Caco-2 (cell line): ENCODE data around the gene ACAT2. TPM values are rescaled to one million over a fixed set of nuclear protein-coding genes. Genes with fewer than 3 reads are reported as not detected.

Experiments used
- BruUV-seq: library from RNA; stranded (reverse); fragments of 400-500 nt; replicated peaks from 2 replicates; lab custom pipeline; 2021; lab: Mats Ljungman, UMichigan
- CTCF ChIA-PET: fragments of 300-600 bp; sonication (Branson Sonifier 250); formaldehyde crosslinking; loops from one replicate; lab custom pipeline; 2022; ENCODE audit warnings: antibody characterized with exemption; lab: Charles Lee
- POLR2A ChIA-PET: fragments of 300-600 bp; sonication (Branson Sonifier 250); formaldehyde crosslinking; loops from one replicate; lab custom pipeline; 2022; ENCODE audit warnings: antibody characterized with exemption; lab: Charles Lee
- DNase-seq, 2 experiments: peaks; one replicate each; pipeline versions ENCODE4 v3.0.0 to v3.0.0-alpha.2; 2020 to 2022
- H3K27me3 ChIP-seq: replicated peaks from 2 replicates; pipeline ENCODE4 v1.6.0; 2011; ENCODE audit warnings: low read length; ENCODE audit not compliant: control insufficient read depth, insufficient read depth
- H3K36me3 ChIP-seq: 2 replicates; pipeline ENCODE4 v1.5.1; 2011; ENCODE audit warnings: low read length; ENCODE audit not compliant: control insufficient read depth, insufficient read depth
- H3K4me1 ChIP-seq: fragments of 250-450 bp; sonication (Bioruptor Pico); 2 replicates; pipeline ENCODE4 v1.5.1; 2020; ENCODE audit warnings: mild to moderate bottlenecking
- H3K4me3 ChIP-seq: 2 replicates; pipeline ENCODE4 v1.5.1; 2011; ENCODE audit warnings: low read depth, mild to moderate bottlenecking, control low read depth, low read length
- H3K9me3 ChIP-seq: fragments of 250-450 bp; sonication (Bioruptor Pico); 2 replicates; pipeline ENCODE4 v1.5.1; 2020; ENCODE audit warnings: mild to moderate bottlenecking, moderate library complexity
- H3K27ac Mint-ChIP-seq: one replicate; pipeline ENCODE4 v1.8.0; 2022; ENCODE audit warnings: mixed read lengths; ENCODE audit not compliant: unreplicated experiment
- H3K27me3 Mint-ChIP-seq: one replicate; pipeline ENCODE4 v1.8.0; 2022; ENCODE audit warnings: mixed read lengths; ENCODE audit not compliant: insufficient read depth, unreplicated experiment
- H3K36me3 Mint-ChIP-seq: one replicate; pipeline ENCODE4 v1.8.0; 2022; ENCODE audit warnings: mild to moderate bottlenecking, mixed read lengths; ENCODE audit not compliant: insufficient read depth, unreplicated experiment
- H3K4me1 Mint-ChIP-seq: one replicate; pipeline ENCODE4 v1.8.0; 2022; ENCODE audit warnings: low read depth, mixed read lengths; ENCODE audit not compliant: unreplicated experiment
- H3K4me3 Mint-ChIP-seq: one replicate; pipeline ENCODE4 v1.8.0; 2022; ENCODE audit warnings: mild to moderate bottlenecking, moderate library complexity, mixed read lengths; ENCODE audit not compliant: unreplicated experiment
- H3K9me3 Mint-ChIP-seq: one replicate; pipeline ENCODE4 v1.8.0; 2022; ENCODE audit warnings: mixed read lengths; ENCODE audit not compliant: unreplicated experiment
- intact Hi-C: fragments of 100-400 bp; cut with micrococcal nuclease; formaldehyde crosslinking; loops from one replicate; pipeline ENCODE4 v1.10.0; 2022; ENCODE audit not compliant: unreplicated experiment
- total RNA-seq: library from RNA; stranded (reverse); gene quantifications from 2 replicates; pipeline ENCODE4 v1.2.3, GENCODE V29; 2022
- TF ChIP-seq, protein P1 (sequence below), 2 experiments: fragments of 200-600 bp in 1 of 2; IDR thresholded peaks; 1 replicate in 1 of 2; 2 replicates in 1 of 2; pipeline versions ENCODE4 v1.5.1 to v1.8.0; 2011 to 2022; ENCODE audit warnings: antibody characterized with exemption in 1 of 2, control low read depth in 1 of 2, inconsistent platforms in 1 of 2, low read depth in 1 of 2, low read length in 1 of 2, mild to moderate bottlenecking in 1 of 2, moderate library complexity in 1 of 2; ENCODE audit not compliant: insufficient read depth in 1 of 2, severe bottlenecking in 1 of 2, unreplicated experiment in 1 of 2

ACAT2 gene
- total RNA-seq, 1 experiment from 2014 or later: 131 TPM

DNA sequence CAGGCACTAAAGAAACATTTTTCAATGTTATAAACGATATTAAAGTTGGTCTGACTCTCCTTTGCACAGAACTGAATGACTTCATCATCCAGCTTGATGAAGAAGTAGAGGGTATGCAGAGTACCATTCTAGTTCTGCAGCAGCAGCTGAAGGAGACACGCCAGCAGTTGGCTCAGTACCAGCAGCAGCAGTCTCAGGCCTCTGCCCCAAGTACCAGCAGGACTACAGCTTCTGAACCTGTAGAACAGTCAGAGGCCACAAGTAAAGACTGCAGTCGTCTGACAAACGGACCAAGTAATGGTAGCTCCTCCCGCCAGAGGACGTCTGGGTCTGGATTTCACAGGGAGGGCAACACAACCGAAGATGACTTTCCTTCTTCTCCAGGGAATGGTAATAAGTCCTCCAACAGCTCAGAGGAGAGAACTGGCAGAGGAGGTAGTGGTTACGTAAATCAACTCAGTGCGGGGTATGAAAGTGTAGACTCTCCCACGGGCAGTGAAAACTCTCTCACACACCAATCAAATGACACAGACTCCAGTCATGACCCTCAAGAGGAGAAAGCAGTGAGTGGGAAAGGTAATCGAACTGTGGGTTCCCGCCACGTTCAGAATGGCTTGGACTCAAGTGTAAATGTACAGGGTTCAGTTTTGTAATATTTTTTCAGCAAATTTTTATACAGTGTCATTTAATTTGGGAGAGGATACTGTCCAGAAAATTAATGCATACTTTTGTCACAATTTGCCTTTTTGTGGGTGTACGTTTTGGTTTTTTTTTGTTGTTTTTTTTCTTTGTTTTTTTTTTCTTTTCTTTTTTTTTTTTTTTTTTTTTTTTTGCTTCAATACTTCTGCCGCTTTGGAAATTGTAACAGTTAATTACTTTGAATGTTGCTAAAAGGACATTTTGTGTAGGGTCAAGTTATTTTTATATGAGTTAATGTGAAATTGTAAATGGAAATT, 6.6 kb upstream of the ACAT2 start:
- TF ChIP-seq, protein P1, sequence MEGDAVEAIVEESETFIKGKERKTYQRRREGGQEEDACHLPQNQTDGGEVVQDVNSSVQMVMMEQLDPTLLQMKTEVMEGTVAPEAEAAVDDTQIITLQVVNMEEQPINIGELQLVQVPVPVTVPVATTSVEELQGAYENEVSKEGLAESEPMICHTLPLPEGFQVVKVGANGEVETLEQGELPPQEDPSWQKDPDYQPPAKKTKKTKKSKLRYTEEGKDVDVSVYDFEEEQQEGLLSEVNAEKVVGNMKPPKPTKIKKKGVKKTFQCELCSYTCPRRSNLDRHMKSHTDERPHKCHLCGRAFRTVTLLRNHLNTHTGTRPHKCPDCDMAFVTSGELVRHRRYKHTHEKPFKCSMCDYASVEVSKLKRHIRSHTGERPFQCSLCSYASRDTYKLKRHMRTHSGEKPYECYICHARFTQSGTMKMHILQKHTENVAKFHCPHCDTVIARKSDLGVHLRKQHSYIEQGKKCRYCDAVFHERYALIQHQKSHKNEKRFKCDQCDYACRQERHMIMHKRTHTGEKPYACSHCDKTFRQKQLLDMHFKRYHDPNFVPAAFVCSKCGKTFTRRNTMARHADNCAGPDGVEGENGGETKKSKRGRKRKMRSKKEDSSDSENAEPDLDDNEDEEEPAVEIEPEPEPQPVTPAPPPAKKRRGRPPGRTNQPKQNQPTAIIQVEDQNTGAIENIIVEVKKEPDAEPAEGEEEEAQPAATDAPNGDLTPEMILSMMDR (IDR thresholded peaks at IDR 0.05; ENCODE audit: insufficient read depth in 1 of 2, low read depth in 1 of 2, low read length in 1 of 2, severe bottlenecking in 1 of 2, unreplicated experiment in 1 of 2): no peak
- no peak for DNase-seq
- Mint-ChIP-seq H3K27me3 (no peaks in the 10 kb centered on the region), H3K9me3 (no peaks in the 10 kb centered on the region), H3K36me3 (peaks cover 91% of the 10 kb centered on the region), H3K27ac (no peak overlapping the region), H3K4me1 (peaks cover 18% of the 10 kb centered on the region), H3K4me3 (no peak overlapping the region)
- no peaks in the 10 kb centered on the region for H3K27me3 ChIP-seq
- CTCF ChIA-PET: no interaction called here
- no peaks in the 10 kb centered on the region for H3K9me3 ChIP-seq
- POLR2A ChIA-PET: interaction anchor here (0.6 to 0.9 kb wide), 2 partner anchors 28 to 68 kb away, joined by 3 read pairs; partner anchors contain the start of gene WTAP
- intact Hi-C loops: no loop called here
- TSS peak; percentile 31 for BruUV-seq
- no peaks in the 10 kb centered on the region; the same call in 1 of the 2 replicates for H3K36me3 ChIP-seq
- H3K4me3 ChIP-seq: no peak overlapping the region
- peaks cover 8% of the 10 kb centered on the region for H3K4me1 ChIP-seq

DNA sequence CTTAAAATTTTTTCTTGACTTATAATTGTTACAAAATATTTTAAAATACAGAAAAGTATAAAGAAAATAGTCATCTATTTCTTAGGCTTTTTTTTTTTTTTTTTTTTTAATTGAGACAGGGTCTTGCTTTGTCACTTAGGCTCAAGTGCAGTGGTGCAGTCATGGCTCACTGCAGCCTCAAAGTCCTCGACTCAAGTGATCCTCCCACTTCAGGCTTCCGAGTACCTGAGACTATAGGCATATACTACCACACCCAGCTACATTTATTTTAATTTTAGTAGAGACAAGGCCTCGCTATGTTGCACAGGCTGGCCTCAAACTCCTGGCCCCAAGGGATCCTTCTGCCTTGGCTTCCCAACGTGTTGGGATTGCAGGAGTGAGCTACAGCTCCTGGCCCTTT, 5.3 kb upstream of the ACAT2 start:
- Mint-ChIP-seq H3K4me1 (peaks cover 31% of the 10 kb centered on the region), H3K9me3 (no peaks in the 10 kb centered on the region), H3K27me3 (no peaks in the 10 kb centered on the region), H3K4me3 (no peak overlapping the region), H3K27ac (no peak overlapping the region), H3K36me3 (peaks cover 93% of the 10 kb centered on the region)
- DNase-seq: no peak
- H3K36me3 ChIP-seq: no peaks in the 10 kb centered on the region; the same call in 1 of the 2 replicates
- ChIA-PET POLR2A (no interaction called here), CTCF (no interaction called here)
- H3K4me1 ChIP-seq: peaks cover 16% of the 10 kb centered on the region
- TF ChIP-seq, protein P1 (IDR thresholded peaks at IDR 0.05; ENCODE audit: insufficient read depth in 1 of 2, low read depth in 1 of 2, low read length in 1 of 2, severe bottlenecking in 1 of 2, unreplicated experiment in 1 of 2): no peak
- no peak overlapping the region for H3K4me3 ChIP-seq
- H3K27me3 ChIP-seq: no peaks in the 10 kb centered on the region
- BruUV-seq: no TSS peak
- H3K9me3 ChIP-seq: no peaks in the 10 kb centered on the region
- intact Hi-C loops: no loop called here
